ENCODE results near the gene TMEM95.
"Not testable (repeated sequence)": the region's sequence is repeated elsewhere in the genome, so short reads cannot be mapped to it uniquely, and the experiment has no call there.

Gene TMEM95

DNA sequence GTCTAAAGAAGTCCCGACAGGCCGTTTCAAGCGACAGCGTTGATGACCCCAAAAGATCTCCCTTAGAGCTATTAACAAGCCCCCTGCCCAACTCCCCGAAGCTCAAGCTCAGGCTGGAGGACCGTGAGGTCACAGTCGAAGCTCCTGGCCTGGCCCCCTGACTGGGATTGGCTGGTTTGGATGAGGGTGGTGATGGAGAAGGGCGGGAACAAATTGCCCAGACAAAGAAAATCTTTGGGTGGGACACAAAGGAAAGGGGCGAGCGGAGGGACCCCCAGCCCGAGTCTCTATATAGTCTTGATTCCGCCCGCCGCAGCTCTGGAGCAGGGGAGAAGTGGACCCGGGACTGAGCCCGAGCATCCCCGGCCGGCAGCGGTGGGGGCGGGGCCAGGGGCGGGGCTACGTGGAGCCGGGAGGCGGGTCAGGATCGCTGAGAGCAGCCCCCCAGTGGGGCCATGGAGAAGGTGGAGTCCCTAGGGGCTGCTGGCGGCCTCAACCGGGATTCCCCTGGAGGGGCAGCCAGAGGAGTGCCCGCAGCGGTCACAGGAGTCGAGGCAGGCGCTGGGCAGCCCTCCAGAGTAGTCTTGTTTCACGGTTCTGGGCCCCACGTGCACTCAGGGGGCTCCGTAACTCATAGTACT lies 24.8 kb upstream of the TMEM95 start:
- Histone ChIP-seq H3K27me3 (peaks cover 0 to 24% of the 10 kb centered on the region in 2 donors), H3K27ac (peak overlapping the region; percentile 92), H3K4me3 (peak overlapping the region; percentile 58 to 62), H3K4me1 (peaks cover 0 to 23% (median 16%) of the 10 kb centered on the region in 4 donors), H3K36me3 (peaks cover 0 to 27% (median 8%) of the 10 kb centered on the region in 3 donors), H3K9me3 (no peaks in the 10 kb centered on the region)
- no peak for TF ChIP-seq CTCF (IDR thresholded peaks at IDR 0.05)
- intact Hi-C loops (cut with DNase I; ENCODE audit: low total_unique reads) = no loop called here
- DNase-seq = peak; percentile 79 to 89

GRCh38 chr17:7330638-7331015 lies 24.3 kb upstream of the TMEM95 start:
- no peak for TF ChIP-seq CTCF (IDR thresholded peaks at IDR 0.05)
- Histone ChIP-seq H3K4me1 (peaks cover 0 to 23% (median 16%) of the 10 kb centered on the region in 4 donors), H3K27ac (peak overlapping the region; percentile 92), H3K4me3 (peak overlapping the region; percentile 58 to 62), H3K9me3 (no peaks in the 10 kb centered on the region), H3K27me3 (peaks cover 0 to 29% of the 10 kb centered on the region in 2 donors), H3K36me3 (peaks cover 0 to 22% (median 3%) of the 10 kb centered on the region in 3 donors)
- DNase-seq = no peak
- intact Hi-C loops (cut with DNase I; ENCODE audit: low total_unique reads) = no loop called here

GRCh38 chr17:7332111-7332510 lies 22.8 kb upstream of the TMEM95 start:
- TF ChIP-seq CTCF (IDR thresholded peaks at IDR 0.05) = no peak
- Histone ChIP-seq H3K27me3 (peaks cover 0 to 44% of the 10 kb centered on the region in 2 donors), H3K9me3 (no peaks in the 10 kb centered on the region), H3K36me3 (peaks cover 0 to 7% (median 0%) of the 10 kb centered on the region in 3 donors), H3K4me3 (no peak overlapping the region), H3K27ac (no peak overlapping the region), H3K4me1 (peaks cover 0 to 23% (median 16%) of the 10 kb centered on the region in 4 donors)
- intact Hi-C loops (cut with DNase I; ENCODE audit: low total_unique reads) = no loop called here
- no peak for DNase-seq

DNA sequence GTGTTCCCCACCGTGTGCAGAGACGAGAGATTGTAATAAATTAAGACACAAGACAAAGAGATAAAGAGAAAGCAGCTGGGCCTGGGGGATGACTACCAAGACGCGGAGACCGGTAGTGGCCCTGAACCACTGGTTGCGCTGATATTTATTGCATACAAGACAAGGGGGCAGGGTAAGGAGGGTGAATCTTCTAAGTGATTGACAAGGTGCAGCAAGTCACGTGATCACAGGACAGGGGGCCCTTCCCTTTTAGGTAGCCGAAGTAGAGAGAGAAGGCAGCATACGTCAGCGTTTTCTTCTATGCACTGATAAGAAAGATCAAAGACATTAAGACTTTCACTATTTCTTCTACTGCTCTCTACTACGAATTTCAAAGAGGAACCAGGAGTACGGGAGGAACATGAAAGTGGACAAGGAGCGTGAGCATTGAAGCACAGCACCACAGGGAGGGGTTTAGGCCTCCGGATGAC lies 22.3 kb upstream of the TMEM95 start:
- peaks cover 0 to 45% of the 10 kb centered on the region in 2 donors for H3K27me3 ChIP-seq
- DNase-seq; H3K36me3 ChIP-seq; H3K4me3 ChIP-seq; H3K27ac ChIP-seq; intact Hi-C loops (cut with DNase I; ENCODE audit: low total_unique reads); H3K9me3 ChIP-seq: not testable (repeated sequence)
- H3K4me1 ChIP-seq = peaks cover 0 to 19% (median 16%) of the 10 kb centered on the region in 4 donors

GRCh38 chr17:7334938-7335538 lies 19.9 kb upstream of the TMEM95 start:
- intact Hi-C loops (cut with DNase I; ENCODE audit: low total_unique reads) = no loop called here
- peaks cover 0 to 59% of the 10 kb centered on the region in 2 donors for H3K27me3 ChIP-seq
- H3K27ac ChIP-seq = no peak overlapping the region
- no peak for TF ChIP-seq CTCF (IDR thresholded peaks at IDR 0.05)
- peaks cover 0 to 9% (median 7%) of the 10 kb centered on the region in 4 donors for H3K4me1 ChIP-seq
- no peaks in the 10 kb centered on the region for H3K36me3 ChIP-seq
- DNase-seq = no peak
- no peak overlapping the region for H3K4me3 ChIP-seq
- H3K9me3 ChIP-seq = no peaks in the 10 kb centered on the region

GRCh38 chr17:7335765-7336164 lies 19.2 kb upstream of the TMEM95 start:
- DNase-seq; H3K9me3 ChIP-seq; H3K4me1 ChIP-seq; H3K4me3 ChIP-seq; intact Hi-C loops (cut with DNase I; ENCODE audit: low total_unique reads); H3K36me3 ChIP-seq; H3K27ac ChIP-seq: not testable (repeated sequence)
- peaks cover 0 to 61% of the 10 kb centered on the region in 2 donors for H3K27me3 ChIP-seq

Measured in tibial artery (tissue), 4 donors.